Measurements from ENCODE around the gene ZNF503.

Gene ZNF503, protein sequence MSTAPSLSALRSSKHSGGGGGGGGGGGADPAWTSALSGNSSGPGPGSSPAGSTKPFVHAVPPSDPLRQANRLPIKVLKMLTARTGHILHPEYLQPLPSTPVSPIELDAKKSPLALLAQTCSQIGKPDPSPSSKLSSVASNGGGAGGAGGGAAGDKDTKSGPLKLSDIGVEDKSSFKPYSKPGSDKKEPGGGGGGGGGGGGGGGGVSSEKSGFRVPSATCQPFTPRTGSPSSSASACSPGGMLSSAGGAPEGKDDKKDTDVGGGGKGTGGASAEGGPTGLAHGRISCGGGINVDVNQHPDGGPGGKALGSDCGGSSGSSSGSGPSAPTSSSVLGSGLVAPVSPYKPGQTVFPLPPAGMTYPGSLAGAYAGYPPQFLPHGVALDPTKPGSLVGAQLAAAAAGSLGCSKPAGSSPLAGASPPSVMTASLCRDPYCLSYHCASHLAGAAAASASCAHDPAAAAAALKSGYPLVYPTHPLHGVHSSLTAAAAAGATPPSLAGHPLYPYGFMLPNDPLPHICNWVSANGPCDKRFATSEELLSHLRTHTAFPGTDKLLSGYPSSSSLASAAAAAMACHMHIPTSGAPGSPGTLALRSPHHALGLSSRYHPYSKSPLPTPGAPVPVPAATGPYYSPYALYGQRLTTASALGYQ

GRCh38 chr10:75401569-75402485, at the start of gene ZNF503:
Gene ZNF503, minus strand, starts transcription at chr10:75401764. Its CDS starts 345 bp downstream, at chr10:75401419.
- DNase-seq: peak; percentile 75

- DNase-seq: no peak
These were observed 49.4 kb upstream of the ZNF503 start for GRCh38 chr10:75450644-75451640.

- DNase-seq: no peak
These were observed 48.5 kb upstream of the ZNF503 start for GRCh38 chr10:75450075-75450445.

DNA sequence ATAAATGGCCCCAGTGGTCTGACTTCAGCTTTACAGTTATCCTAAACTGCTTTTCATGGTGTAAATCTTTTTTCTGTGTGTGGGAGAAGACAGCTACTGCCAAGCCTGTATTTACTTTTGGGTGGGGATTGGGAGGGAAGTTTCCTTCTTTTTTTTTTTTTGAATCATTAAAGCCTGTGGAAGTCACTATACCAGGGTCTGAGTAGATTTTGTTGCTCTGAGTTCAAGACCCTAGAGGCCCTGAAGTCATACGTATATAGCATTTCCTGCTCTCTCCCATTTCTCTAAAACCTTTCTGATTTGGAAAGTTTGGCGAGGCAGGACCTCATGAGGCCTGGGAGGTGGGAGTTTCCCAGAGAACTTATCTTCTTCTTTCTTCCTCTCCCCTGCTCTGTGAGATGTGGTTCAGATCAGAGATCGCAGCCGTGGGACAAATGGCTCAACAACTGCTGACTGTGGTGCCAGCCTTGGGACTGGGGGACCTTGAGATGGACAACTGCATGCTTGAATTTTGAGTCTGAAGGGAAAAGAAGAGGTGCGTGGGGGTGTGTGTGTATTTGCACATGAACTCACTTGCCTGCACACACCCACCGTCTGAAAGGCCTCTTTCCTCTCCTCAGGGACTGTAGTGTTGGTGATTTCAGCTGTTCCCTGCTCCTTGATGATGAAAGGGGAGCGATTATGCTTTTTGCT, 48.0 kb upstream of the ZNF503 start:
- DNase-seq: no peak

DNA sequence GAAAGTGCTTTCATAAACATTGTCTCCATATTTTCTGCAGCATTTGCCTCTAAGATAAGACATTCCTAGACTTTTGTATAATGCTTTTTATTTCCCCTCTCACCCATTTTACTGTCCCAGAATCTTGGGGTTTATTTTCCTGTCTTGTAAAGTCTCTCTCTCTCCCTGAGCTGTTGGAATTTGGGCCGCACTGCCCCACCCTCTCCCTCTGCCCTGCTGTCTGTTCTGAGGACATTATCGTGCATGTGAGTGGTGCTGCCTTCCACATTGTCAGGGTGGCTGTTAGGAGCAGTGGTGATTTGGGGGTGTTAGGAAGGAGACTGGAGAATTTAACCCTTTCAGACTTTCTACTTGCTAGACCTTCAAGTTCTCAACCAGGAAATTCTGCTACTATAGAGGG, 46.6 kb upstream of the ZNF503 start:
- DNase-seq: no peak

GRCh38 chr10:75446508-75446907, 44.9 kb upstream of the ZNF503 start:
- no peak for DNase-seq

DNA sequence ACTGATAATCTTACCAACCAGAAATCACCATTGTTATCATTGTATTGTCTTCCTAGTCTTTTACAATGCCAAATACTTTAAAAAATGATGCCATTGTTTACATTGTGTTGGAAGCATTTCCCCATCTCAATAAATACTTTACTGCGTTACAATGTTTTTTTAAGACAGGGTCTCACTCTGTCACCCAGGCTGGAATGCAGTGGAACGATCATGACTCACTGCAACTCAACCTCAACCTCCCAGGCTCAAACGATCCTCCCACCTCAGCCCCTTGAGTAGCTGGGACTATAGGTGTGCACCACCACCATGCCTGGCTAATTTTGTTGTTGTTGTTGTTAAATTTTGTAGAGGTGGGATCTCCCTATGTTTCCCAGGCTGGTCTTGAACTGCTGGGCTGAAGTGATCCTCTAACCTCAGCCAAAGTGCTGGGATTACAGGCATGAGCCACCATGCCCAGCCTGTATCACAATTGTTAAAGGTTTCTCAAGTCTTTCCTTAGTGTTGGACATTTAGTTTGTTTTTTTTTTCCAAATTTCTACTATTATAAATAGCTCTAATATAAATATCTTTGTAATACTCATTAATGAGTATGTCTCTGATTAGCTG, 43.3 kb upstream of the ZNF503 start:
- DNase-seq: no peak

DNA sequence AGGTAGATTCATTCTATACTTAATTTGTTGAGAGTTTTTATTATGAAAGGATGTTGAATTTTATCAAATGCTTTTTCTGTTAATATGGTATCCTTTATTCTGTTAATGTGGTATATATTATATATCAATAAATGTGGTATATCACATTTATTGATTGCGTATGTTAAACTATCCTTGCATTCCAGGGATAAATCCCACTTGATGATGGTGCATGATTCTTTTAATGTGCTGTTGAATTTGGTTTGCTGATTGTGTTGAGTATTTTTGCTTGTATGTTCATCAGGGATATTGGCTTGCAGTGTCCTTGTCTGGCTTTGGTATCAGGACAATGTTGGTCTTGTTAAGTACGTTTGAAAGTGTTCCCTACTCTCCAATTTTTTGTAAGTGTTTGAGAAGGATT, 41.8 kb upstream of the ZNF503 start:
- no peak for DNase-seq

GRCh38 chr10:75441682-75442081, 40.1 kb upstream of the ZNF503 start:
- DNase-seq: no peak

- DNase-seq: no peak
These were observed 39.6 kb upstream of the ZNF503 start for GRCh38 chr10:75441196-75441595.

GRCh38 chr10:75440271-75440793, 38.8 kb upstream of the ZNF503 start:
- no peak for DNase-seq

DNA sequence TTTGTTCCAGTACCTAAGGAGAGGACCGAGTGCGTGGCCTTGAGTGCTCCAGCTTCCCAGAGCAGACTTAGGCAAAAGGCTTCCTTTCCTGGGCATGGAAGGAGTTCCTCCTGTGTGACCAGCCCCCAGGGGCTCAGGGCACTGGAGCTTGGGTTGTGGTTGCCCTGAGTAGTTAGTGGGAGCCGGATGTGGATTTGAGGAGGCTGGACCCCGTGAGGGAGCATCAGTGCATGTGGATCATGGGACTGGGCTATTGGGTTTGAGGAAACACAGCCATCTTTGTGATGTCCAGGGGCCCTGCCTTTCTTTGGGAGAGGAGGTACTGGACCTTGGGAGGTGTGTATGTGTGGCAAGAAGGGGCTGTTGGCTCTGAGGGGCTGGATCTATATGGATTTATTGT, 38.2 kb upstream of the ZNF503 start:
- no peak for DNase-seq

DNA sequence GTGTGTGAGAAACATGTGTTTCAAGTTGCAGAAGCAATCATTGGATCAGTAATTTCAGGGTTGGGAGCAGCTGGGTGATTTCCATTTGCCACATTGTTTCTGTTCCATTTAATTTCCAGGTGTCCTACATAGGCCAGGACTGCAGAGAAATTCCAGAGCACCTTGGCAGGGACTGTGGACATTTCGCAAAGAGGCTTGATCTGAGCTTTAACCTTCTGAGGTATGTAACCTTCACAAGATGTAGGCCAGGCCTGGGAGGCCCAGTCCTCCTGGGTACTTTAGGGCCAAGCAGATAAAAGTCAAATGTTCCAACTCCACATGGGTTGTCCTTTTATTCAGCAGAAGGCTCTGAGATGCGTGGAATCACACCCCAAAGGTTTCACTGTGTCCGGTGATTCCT, 36.7 kb upstream of the ZNF503 start:
- no peak for DNase-seq

DNA sequence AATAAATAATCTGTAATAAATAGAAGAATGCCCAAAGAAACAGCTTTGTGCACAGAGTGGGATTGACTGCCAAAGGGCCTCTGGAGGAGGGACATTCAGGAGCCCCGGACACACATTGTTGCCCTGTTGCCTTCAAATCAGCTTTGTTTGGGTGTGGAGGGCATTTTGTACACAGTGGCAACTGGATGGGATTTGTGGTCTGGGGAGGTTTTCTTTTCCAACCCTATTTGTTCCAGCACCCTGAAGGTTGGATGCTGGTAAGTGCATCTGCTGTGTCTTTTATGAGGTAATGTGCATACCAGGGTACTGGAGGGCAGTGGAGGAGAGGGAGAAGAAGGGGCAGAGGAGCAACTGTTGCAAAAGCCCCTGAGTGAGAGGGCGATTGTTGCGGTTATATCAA, 36.1 kb upstream of the ZNF503 start:
- DNase-seq: no peak

DNA sequence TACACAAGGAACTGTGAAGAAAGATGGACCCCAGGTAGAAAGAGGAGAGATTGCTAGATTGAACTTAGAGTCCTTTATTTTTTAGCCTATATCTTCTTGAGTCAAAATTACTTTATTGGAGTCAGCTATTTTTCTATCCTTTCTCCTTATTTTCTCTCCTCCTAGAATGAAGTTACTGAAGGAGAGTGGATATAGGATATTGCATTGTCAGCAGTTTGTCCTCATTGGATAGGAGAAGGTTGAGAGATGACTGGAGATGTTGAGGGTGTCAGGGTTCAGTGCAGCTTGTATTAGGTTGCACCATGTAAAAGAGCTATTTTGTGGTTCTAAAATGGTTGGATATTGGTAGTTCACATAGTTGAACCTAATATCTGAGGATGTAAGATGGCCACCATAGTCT, 35.3 kb upstream of the ZNF503 start:
- DNase-seq: no peak

DNA sequence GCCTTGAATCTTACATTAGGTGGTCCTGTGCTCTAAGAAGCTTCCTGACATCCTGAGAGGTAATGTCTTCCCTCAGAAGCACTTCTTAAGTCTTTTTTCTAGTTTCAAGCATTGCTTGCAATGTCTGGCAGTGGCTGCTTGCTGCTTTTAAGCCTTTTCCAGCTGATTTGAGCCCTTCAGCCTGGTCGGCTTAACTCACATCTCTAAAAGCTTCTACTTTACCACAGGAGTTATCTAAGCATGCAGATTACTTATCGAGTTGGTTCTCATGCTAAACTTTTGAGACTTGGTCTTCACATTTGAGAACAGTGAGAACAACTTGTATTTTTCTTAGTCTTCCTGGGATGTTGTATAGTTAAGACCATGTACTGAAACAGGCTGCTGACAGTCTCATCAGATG, 33.7 kb upstream of the ZNF503 start:
- no peak for DNase-seq

GRCh38 chr10:75434291-75434690, 32.7 kb upstream of the ZNF503 start:
- DNase-seq: no peak

DNA sequence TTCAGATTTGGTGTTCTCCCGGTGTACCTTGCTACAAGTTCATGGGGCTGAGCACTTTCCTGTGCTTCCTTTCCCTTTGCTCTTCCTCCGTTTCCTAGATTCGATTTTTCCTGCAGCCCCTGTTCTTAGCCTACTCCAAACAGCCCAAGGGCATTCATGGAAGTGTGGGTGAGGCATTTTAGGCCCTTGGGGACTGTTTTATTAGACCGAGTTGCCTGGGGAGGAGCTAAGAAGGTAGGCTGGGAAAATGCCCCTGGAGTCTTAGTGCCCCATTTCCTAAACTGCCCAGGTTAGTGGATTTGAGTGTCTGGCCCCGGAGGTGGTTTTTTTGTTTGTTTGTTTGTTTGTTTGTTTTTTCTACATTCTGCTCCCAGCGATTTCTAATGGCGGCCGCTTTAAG, 31.7 kb upstream of the ZNF503 start:
- DNase-seq: no peak

DNA sequence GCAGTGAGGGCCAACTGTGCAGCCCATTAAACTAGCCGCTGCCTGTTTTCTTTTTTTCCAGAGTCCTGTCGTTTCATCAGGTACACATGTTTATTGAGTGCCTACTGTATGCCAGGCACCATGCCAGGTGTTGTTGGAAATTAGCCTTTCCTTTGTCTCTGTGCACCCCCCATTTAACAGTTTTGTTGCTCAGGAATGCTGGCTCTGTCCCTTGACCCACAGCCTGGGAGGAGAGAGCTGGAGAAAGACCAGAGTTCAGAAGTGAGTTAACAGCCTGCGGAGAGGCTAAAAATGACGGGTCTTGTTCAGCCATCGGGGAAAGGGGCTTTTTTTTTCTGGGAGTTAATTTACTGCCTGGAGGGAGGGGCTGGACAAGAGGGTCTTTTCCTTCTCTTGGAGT, 31.2 kb upstream of the ZNF503 start:
- no peak for DNase-seq

- DNase-seq: no peak
These were observed 30.6 kb upstream of the ZNF503 start for GRCh38 chr10:75432176-75432575.

Measured in activated CD4-positive, alpha-beta T cell treated with anti-CD3 and anti-CD28 coated beads for 48 hours (primary cell).